HUES64 (cell line): ENCODE measurements around the gene TBKBP1. TPM values are rescaled to one million over a fixed set of nuclear protein-coding genes. Genes with fewer than 3 reads are reported as not detected.
A peak's percentile ranks its signal among the peaks of the same experiment; 100 is the strongest.

Source experiments
- H3K27ac ChIP-seq: 2 replicates; pipeline ENCODE4 v1.7.0; 2013; ENCODE audit warnings: low read depth, low read length, inconsistent platforms
- H3K27me3 ChIP-seq: 2 replicates; pipeline ENCODE4 v1.6.1; 2013; ENCODE audit warnings: mild to moderate bottlenecking, low read length; ENCODE audit not compliant: insufficient read depth
- H3K36me3 ChIP-seq: 2 replicates; pipeline ENCODE4 v1.6.1; 2013; ENCODE audit warnings: mild to moderate bottlenecking, low read length; ENCODE audit not compliant: insufficient read depth
- H3K4me1 ChIP-seq: 2 replicates; pipeline ENCODE4 v1.6.1; 2013; ENCODE audit warnings: mild to moderate bottlenecking, low read length, moderate library complexity; ENCODE audit not compliant: insufficient read depth
- H3K4me3 ChIP-seq: 2 replicates; pipeline ENCODE4 v1.5.1; 2013; ENCODE audit warnings: mild to moderate bottlenecking, low read length, moderate library complexity
- H3K9ac ChIP-seq: 2 replicates; pipeline ENCODE4 v1.6.1; 2013; ENCODE audit warnings: mild to moderate bottlenecking, low read depth, low read length
- H3K9me3 ChIP-seq: 2 replicates; pipeline ENCODE4 v1.6.1; 2013; ENCODE audit warnings: low read depth, low read length; ENCODE audit not compliant: insufficient read depth
- WGBS: fragments of 150-250, 120-280 bp; methylation state at CpG from one replicate; pipeline ENCODE4 v1.1.7; 2013; ENCODE audit warnings: missing lambda C conversion rate; 5-methylcytosine and 5-hydroxymethylcytosine counted together
- polyA plus RNA-seq, 2 experiments: library from polyadenylated mRNA; stranded (reverse); fragments of 50-300 nt; gene quantifications; one replicate each; pipeline ENCODE4 v1.2.3, GENCODE V29; 2013

The TBKBP1 gene, protein sequence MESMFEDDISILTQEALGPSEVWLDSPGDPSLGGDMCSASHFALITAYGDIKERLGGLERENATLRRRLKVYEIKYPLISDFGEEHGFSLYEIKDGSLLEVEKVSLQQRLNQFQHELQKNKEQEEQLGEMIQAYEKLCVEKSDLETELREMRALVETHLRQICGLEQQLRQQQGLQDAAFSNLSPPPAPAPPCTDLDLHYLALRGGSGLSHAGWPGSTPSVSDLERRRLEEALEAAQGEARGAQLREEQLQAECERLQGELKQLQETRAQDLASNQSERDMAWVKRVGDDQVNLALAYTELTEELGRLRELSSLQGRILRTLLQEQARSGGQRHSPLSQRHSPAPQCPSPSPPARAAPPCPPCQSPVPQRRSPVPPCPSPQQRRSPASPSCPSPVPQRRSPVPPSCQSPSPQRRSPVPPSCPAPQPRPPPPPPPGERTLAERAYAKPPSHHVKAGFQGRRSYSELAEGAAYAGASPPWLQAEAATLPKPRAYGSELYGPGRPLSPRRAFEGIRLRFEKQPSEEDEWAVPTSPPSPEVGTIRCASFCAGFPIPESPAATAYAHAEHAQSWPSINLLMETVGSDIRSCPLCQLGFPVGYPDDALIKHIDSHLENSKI
- polyA plus RNA-seq (2013, experiment 1 of 2), result 11.0 TPM
- polyA plus RNA-seq (2013, experiment 2 of 2), result 12.3 TPM

DNA sequence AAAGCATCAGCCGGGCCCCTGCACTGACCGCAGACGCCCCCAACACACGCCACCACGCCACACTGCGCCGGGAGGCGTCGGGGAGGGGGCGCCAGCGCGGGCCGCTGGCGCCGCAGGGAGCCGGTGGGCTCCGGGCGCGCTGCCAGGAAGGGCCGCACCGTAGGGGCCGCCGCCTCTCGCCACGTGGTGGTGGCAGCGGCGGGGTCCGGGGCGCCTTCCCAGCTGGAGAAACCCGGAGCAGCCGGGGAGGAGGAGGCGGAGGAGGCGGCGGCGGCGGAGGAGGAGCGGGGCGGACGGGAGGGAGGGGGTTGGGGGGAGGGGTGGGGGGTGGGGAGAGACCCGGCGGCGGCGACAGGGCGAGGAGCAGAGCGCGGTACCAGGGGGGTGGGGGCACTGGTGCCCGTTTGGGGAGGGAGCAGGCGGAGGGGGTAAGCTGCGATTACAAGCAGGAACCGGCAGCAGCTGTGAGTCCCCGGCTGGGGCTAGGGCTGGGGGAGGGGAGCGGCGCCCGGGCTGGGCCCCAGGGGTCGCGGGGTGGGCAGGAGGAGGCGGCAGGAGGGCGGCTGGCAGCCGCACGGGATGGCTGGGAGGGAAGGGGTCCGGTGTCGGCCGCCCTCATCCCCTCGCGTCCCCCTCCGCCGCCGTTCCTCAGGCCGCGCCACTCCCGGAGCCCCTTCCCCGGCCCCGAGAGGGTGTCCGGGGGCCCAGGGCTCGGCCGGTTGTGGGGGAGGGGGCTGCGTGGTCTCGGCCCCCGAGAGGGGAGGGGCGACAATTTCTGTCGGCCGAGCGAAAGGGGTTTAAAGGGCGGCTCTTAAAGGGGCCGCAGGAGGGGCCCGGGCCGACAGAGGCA lies at the start of gene TBKBP1:
Gene TBKBP1, plus strand, starts transcription at position 431 of the 850 bp plus-strand sequence. CDS start 1,952 bp downstream, outside the sequence.
- WGBS, result under 1% methylated on average over 72 of the region's 87 CpGs
- Histone ChIP-seq H3K36me3 (no peaks in the 10 kb centered on the region), H3K4me1 (peaks cover 17% of the 10 kb centered on the region), H3K9me3 (no peaks in the 10 kb centered on the region), H3K27ac (peak within 1 kb of the TSS; percentile 92), H3K27me3 (no peaks in the 10 kb centered on the region; the same call in 1 of the 2 replicates), H3K9ac (peak within 1 kb of the TSS; percentile 68), H3K4me3 (peak within 1 kb of the TSS; percentile 64)

DNA sequence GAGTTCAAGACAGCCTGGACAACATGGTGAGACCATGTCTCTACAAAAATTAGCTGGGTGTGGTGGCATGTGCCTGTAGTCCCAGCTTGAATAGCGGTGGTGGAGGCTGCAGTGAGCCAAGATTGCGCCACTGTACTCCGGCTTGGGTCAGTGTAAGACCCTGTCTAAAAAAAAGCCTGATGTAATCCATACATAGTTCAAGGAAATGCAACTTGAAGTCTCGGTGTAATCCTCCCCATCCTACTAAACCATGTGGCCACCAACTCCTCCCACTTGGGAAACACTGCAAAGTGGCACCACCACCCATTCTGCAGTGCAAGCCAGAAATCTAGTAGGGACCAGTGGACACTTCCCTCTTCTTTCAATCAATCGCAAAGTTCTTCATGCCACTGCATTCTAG lies 49.6 kb upstream of the TBKBP1 start:
- no peak overlapping the region for H3K9ac ChIP-seq
- H3K9me3 ChIP-seq, result no peaks in the 10 kb centered on the region
- no peak overlapping the region for H3K27ac ChIP-seq
- no peaks in the 10 kb centered on the region for H3K27me3 ChIP-seq
- 96% methylated on average over 5 of the region's 5 CpGs for WGBS
- no peaks in the 10 kb centered on the region for H3K4me1 ChIP-seq
- no peaks in the 10 kb centered on the region for H3K36me3 ChIP-seq
- H3K4me3 ChIP-seq, result no peak overlapping the region

DNA sequence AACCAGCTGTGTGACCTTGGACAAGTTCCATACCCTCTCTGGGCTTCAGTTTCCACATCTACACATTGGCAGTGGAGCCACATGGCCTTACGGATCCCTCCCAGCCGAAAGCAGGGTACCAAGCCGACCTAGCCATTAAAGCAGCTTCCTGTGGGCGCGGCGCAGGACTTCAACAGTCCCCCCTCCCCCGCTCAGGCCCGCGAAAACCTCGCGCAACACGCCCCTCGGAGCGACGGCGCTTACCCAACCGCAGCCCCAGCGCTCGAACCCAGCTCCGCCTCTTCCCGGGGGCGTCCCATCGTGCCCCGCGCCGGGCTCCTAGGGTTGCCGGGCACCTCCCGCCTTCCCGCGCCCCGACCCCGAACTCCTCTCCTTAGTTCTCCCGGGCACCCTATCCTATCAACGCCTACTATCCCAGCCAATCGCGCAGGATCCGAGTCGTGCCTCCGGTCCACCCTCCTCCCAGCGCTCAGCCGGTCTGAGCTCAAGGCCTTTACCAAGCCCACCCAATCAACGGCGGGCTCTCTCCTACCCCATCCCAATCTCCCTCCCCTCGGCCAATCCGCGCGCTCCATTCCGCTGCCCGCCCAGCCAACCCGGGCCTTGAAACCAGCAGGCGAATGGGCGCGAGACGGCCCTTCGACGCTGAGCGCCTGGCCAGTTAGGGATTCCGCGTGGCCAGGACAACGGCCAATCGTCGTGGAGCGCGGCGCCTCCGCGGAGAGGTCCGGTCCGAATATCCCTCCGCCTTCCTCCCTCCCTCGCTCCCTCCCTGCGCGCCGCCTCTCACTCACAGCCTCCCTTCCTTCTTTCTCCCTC lies 44.6 kb upstream of the TBKBP1 start, which contains the start of gene KPNB1:
Gene KPNB1, plus strand, starts transcription at position 767 of the 819 bp plus-strand sequence. CDS start 326 bp downstream, outside the sequence.
- under 1% methylated on average over 74 of the region's 74 CpGs for WGBS
- Histone ChIP-seq H3K9me3 (no peaks in the 10 kb centered on the region), H3K4me1 (peaks cover 16% of the 10 kb centered on the region), H3K36me3 (peaks cover 36% of the 10 kb centered on the region), H3K27ac (peak within 1 kb of the TSS; percentile 98), H3K27me3 (no peaks in the 10 kb centered on the region), H3K9ac (peak within 1 kb of the TSS; percentile 99), H3K4me3 (peak within 1 kb of the TSS; percentile 97)

DNA sequence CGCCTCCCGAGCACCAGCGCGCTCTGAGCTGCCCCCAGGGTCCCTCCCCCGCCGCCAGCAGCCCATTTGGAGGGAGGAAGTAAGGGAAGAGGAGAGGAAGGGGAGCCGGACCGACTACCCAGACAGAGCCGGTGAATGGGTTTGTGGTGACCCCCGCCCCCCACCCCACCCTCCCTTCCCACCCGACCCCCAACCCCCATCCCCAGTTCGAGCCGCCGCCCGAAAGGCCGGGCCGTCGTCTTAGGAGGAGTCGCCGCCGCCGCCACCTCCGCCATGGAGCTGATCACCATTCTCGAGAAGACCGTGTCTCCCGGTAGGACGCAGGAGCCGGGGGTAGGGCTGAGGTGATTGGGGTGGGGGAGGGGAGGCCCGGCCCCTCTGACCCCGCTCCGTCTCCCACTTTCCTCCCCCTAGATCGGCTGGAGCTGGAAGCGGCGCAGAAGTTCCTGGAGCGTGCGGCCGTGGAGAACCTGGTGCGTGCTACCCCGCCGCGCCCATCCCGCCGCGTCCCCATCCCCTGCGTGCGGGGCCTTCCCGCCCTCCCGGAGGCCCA lies 43.9 kb upstream of the TBKBP1 start:
- Histone ChIP-seq H3K9me3 (no peaks in the 10 kb centered on the region), H3K4me1 (peaks cover 16% of the 10 kb centered on the region), H3K27me3 (no peaks in the 10 kb centered on the region), H3K4me3 (peak overlapping the region; percentile 74), H3K36me3 (peaks cover 43% of the 10 kb centered on the region), H3K27ac (peak overlapping the region; percentile 98), H3K9ac (peak overlapping the region; percentile 90)
- 0% methylated on average over 32 of the region's 48 CpGs for WGBS

- peaks cover 51% of the 10 kb centered on the region for H3K36me3 ChIP-seq
- WGBS, result under 1% methylated on average over 36 of the region's 39 CpGs
- H3K4me1 ChIP-seq, result peaks cover 16% of the 10 kb centered on the region
These were observed 43.1 kb upstream of the TBKBP1 start for GRCh38 chr17:47650525-47651522.

GRCh38 chr17:47651704-47652103 lies 42.3 kb upstream of the TBKBP1 start:
- H3K9ac ChIP-seq, result peak overlapping the region; percentile 99
- no peaks in the 10 kb centered on the region for H3K9me3 ChIP-seq
- 81% methylated on average over 2 of the region's 2 CpGs for WGBS
- H3K4me3 ChIP-seq, result peak overlapping the region; percentile 97
- H3K36me3 ChIP-seq, result peaks cover 60% of the 10 kb centered on the region
- H3K4me1 ChIP-seq, result peaks cover 16% of the 10 kb centered on the region
- no peaks in the 10 kb centered on the region for H3K27me3 ChIP-seq
- H3K27ac ChIP-seq, result peak overlapping the region; percentile 84; the same call in 1 of the 2 replicates

More at GRCh38 chr17:47650525-47651522, 43.1 kb upstream of the TBKBP1 start:
- peak overlapping the region; percentile 98 for H3K27ac ChIP-seq
- no peaks in the 10 kb centered on the region for H3K9me3 ChIP-seq
- peak overlapping the region; percentile 97 for H3K4me3 ChIP-seq
- no peaks in the 10 kb centered on the region for H3K27me3 ChIP-seq
- peak overlapping the region; percentile 99 for H3K9ac ChIP-seq

- H3K4me3 ChIP-seq, result peak overlapping the region; percentile 31; the same call in 1 of the 2 replicates
- WGBS, result 96% methylated on average over 4 of the region's 6 CpGs
These were observed 41.4 kb upstream of the TBKBP1 start for GRCh38 chr17:47652570-47652969.

GRCh38 chr17:47653442-47653841 lies 40.5 kb upstream of the TBKBP1 start:
- WGBS, result 63% methylated on average over 2 of the region's 2 CpGs
- Histone ChIP-seq H3K4me1 (peaks cover 16% of the 10 kb centered on the region), H3K9me3 (no peaks in the 10 kb centered on the region), H3K27ac (no peak overlapping the region), H3K9ac (no peak overlapping the region), H3K36me3 (peaks cover 77% of the 10 kb centered on the region), H3K27me3 (no peaks in the 10 kb centered on the region), H3K4me3 (peak overlapping the region; percentile 10; the same call in 1 of the 2 replicates)

More at GRCh38 chr17:47652570-47652969, 41.4 kb upstream of the TBKBP1 start:
- H3K4me1 ChIP-seq, result peaks cover 16% of the 10 kb centered on the region
- no peaks in the 10 kb centered on the region for H3K27me3 ChIP-seq
- H3K36me3 ChIP-seq, result peaks cover 69% of the 10 kb centered on the region
- H3K9me3 ChIP-seq, result no peaks in the 10 kb centered on the region
- no peak overlapping the region for H3K27ac ChIP-seq
- H3K9ac ChIP-seq, result no peak overlapping the region

DNA sequence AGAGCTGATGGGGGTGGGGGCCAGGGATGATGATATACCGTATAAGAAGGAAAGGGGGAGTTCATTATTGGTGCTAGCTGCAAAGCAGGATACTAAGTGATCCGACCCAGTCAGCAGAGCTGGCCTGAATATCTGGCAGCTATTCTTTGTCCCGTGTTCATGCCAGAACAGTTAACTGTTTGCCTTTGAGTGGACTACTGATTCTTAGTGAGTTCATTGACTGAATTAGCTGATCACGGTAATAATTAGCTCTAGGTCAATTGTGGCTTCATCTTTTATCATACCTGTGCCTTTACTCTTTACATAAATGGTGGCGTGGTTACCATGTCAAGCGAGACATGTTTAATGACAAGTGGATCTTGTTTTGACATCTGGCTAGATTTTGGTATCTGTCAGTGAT lies 39.0 kb upstream of the TBKBP1 start:
- Histone ChIP-seq H3K27ac (no peak overlapping the region), H3K4me1 (peaks cover 16% of the 10 kb centered on the region), H3K9ac (no peak overlapping the region), H3K9me3 (no peaks in the 10 kb centered on the region), H3K4me3 (no peak overlapping the region; the same call in 1 of the 2 replicates), H3K36me3 (peaks cover 93% of the 10 kb centered on the region), H3K27me3 (no peaks in the 10 kb centered on the region)
- WGBS, result 93% methylated on average over 6 of the region's 6 CpGs
